Glutamatergic neuron (in vitro differentiated cells): ENCODE measurements around the gene RPTOR. TPM values are rescaled to one million over a fixed set of nuclear protein-coding genes. Genes with fewer than 3 reads are reported as not detected.

ENCODE experiments used
- DNase-seq: peaks from one replicate; pipeline ENCODE4 v3.0.0; 2022
- H3K27ac Mint-ChIP-seq: one replicate; pipeline ENCODE4 v1.8.0; 2020; ENCODE audit warnings: mild to moderate bottlenecking, mixed read lengths, inconsistent platforms; ENCODE audit not compliant: unreplicated experiment
- H3K27me3 Mint-ChIP-seq: one replicate; pipeline ENCODE4 v1.8.0; 2020; ENCODE audit warnings: mild to moderate bottlenecking, moderate library complexity, mixed read lengths, inconsistent platforms; ENCODE audit not compliant: unreplicated experiment
- H3K36me3 Mint-ChIP-seq: one replicate; pipeline ENCODE4 v1.8.0; 2020; ENCODE audit warnings: mild to moderate bottlenecking, mixed read lengths, inconsistent platforms; ENCODE audit not compliant: unreplicated experiment
- H3K4me1 Mint-ChIP-seq: one replicate; pipeline ENCODE4 v1.8.0; 2020; ENCODE audit warnings: mild to moderate bottlenecking, low read depth, mixed read lengths, inconsistent platforms; ENCODE audit not compliant: unreplicated experiment
- H3K4me3 Mint-ChIP-seq: one replicate; pipeline ENCODE4 v1.8.0; 2020; ENCODE audit warnings: mild to moderate bottlenecking, mixed read lengths, inconsistent platforms; ENCODE audit not compliant: unreplicated experiment
- H3K9me3 Mint-ChIP-seq: one replicate; pipeline ENCODE4 v1.8.0; 2020; ENCODE audit warnings: mild to moderate bottlenecking, moderate library complexity, mixed read lengths, inconsistent platforms; ENCODE audit not compliant: unreplicated experiment
- CTCF ChIP-seq: fragments of 200-600 bp; sonication (generic); IDR thresholded peaks from one replicate; pipeline ENCODE4 v1.5.0; 2021; ENCODE audit not compliant: partially characterized antibody, unreplicated experiment
- total RNA-seq: library from RNA; stranded (reverse); fragmentation: NEBNext Ultra II Directional; extraction: Animal tissue kit (Norgen Biotek cat#: 25700); gene quantifications from one replicate; pipeline ENCODE4 v1.2.1, GENCODE V29; 2021; ENCODE audit not compliant: unreplicated experiment

The RPTOR gene
- total RNA-seq, 1 donor from 2014 or later = 39.8 TPM

- H3K4me1 Mint-ChIP-seq = peaks cover 63% of the 10 kb centered on the region
- peak overlapping the region; percentile 80 for H3K27ac Mint-ChIP-seq
- no peaks in the 10 kb centered on the region for H3K36me3 Mint-ChIP-seq
- TF ChIP-seq CTCF = no peak
- DNase-seq = no peak
- H3K4me3 Mint-ChIP-seq = peak overlapping the region; percentile 28
- peaks cover 15% of the 10 kb centered on the region for H3K9me3 Mint-ChIP-seq
- peaks cover 15% of the 10 kb centered on the region for H3K27me3 Mint-ChIP-seq
These were observed 292.0 kb downstream of the RPTOR start for GRCh38 chr17:80836658-80836965.

GRCh38 chr17:80836971-80837481 is 292.4 kb downstream of the RPTOR start:
- peak overlapping the region; percentile 80 for H3K27ac Mint-ChIP-seq
- H3K36me3 Mint-ChIP-seq = no peaks in the 10 kb centered on the region
- peaks cover 13% of the 10 kb centered on the region for H3K9me3 Mint-ChIP-seq
- H3K27me3 Mint-ChIP-seq = peaks cover 15% of the 10 kb centered on the region
- DNase-seq = peak; percentile 53
- TF ChIP-seq CTCF = no peak
- peak overlapping the region; percentile 28 for H3K4me3 Mint-ChIP-seq
- H3K4me1 Mint-ChIP-seq = peaks cover 59% of the 10 kb centered on the region

GRCh38 chr17:80837711-80838110 is 293.1 kb downstream of the RPTOR start:
- Mint-ChIP-seq H3K27me3 (peaks cover 15% of the 10 kb centered on the region), H3K27ac (peak overlapping the region; percentile 90)

GRCh38 chr17:80838311-80839025 is 293.8 kb downstream of the RPTOR start:
- DNase-seq = no peak
- peaks cover 14% of the 10 kb centered on the region for H3K9me3 Mint-ChIP-seq
- H3K27me3 Mint-ChIP-seq = peaks cover 12% of the 10 kb centered on the region
- H3K4me3 Mint-ChIP-seq = peak overlapping the region; percentile 4
- peak overlapping the region; percentile 90 for H3K27ac Mint-ChIP-seq
- TF ChIP-seq CTCF = no peak
- no peaks in the 10 kb centered on the region for H3K36me3 Mint-ChIP-seq
- peaks cover 55% of the 10 kb centered on the region for H3K4me1 Mint-ChIP-seq

More at GRCh38 chr17:80837711-80838110, 293.1 kb downstream of the RPTOR start:
- TF ChIP-seq CTCF = no peak
- Mint-ChIP-seq H3K9me3 (peaks cover 16% of the 10 kb centered on the region), H3K36me3 (no peaks in the 10 kb centered on the region), H3K4me1 (peaks cover 57% of the 10 kb centered on the region), H3K4me3 (peak overlapping the region; percentile 70)
- DNase-seq = no peak

GRCh38 chr17:80839026-80839345 is 294.3 kb downstream of the RPTOR start:
- Mint-ChIP-seq H3K4me1 (peaks cover 52% of the 10 kb centered on the region), H3K4me3 (peak overlapping the region; percentile 4), H3K36me3 (no peaks in the 10 kb centered on the region), H3K27ac (peak overlapping the region; percentile 88), H3K9me3 (peaks cover 14% of the 10 kb centered on the region), H3K27me3 (peaks cover 12% of the 10 kb centered on the region)
- DNase-seq = no peak
- no peak for TF ChIP-seq CTCF
